Activated CD4-positive, alpha-beta T cell treated with anti-CD3 and anti-CD28 coated beads for 1 hour (primary cell): ENCODE data around the gene SLC15A1.
"Not testable (repeated sequence)": the region's sequence is repeated elsewhere in the genome, so short reads cannot be mapped to it uniquely, and the experiment has no call there.

Experiments used
- DNase-seq: peaks from one replicate; pipeline ENCODE4 v3.0.0-alpha.2; 2020

Gene SLC15A1

DNA sequence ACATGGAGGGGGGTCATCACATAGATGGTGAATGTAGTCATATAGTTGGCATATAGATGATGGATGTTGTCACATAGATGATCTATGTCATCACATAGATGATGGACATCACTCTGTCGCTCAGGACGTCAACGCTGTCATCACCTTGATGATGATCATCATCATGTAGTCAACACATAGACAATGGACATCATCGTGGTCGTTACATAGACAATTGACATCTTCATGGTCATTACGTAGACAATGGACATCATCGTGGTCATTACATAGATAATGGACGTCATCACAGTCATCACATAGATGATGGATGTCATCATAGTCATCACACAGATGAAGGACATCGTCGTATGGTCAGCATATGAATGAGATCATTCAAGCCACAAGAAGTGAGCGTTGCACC is 28.6 kb upstream of the SLC15A1 start:
- no peak for DNase-seq

DNA sequence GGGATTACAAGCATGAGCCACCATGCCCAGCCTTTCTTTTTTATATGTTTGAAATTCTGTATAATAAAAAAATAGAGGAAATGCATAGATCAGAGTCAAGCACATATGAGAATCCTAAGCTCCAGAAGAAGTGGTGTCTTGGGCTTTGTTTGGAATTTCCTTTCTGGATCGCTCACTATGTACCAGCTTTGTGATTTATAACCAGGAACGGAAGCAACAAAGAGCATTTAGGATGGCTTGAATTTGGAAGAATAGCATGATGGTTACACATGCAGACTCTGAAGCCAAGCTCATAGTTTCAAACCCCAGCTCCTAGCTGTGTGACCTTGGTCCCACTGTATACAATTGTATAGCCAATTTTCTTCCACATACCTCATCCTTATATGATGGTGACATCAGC is 28.0 kb upstream of the SLC15A1 start:
- no peak for DNase-seq

DNA sequence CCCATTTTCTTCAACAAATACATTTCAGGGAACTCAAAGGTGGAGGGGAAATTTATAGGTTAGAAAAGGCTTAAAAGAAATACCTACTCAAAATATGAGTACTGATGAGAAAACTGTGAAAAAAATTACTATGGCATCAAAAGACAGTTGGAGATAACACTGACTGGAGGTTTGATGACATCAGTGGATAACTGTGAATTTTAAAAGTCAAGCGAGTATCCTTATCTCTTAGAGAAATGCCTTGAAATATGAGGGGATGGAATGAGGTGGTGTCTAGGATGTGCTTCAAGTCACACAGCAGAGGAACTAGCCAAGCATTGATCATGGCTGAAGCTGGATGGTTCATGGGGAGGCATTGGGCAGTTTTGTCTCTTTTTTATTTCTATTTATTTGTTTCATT is 27.2 kb upstream of the SLC15A1 start:
- no peak for DNase-seq

DNA sequence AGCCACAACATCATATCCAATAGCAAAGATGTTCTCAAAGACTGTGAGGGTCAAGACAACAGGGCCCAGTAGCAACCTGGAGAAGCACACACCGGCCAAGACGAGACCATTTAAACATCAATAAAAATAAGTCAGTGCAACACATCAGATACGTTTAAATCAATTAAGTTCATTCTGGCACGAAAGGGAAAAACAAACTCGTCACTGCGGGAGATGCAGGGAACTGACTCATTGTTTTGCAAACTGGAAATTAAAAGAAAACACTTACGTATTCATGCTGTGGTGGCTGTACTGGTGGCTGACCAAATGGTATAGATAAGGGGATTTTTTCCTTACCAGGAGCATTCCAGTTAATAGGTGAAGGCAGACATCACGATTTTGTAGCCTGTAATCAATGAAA is 26.3 kb upstream of the SLC15A1 start:
- DNase-seq, result no peak

DNA sequence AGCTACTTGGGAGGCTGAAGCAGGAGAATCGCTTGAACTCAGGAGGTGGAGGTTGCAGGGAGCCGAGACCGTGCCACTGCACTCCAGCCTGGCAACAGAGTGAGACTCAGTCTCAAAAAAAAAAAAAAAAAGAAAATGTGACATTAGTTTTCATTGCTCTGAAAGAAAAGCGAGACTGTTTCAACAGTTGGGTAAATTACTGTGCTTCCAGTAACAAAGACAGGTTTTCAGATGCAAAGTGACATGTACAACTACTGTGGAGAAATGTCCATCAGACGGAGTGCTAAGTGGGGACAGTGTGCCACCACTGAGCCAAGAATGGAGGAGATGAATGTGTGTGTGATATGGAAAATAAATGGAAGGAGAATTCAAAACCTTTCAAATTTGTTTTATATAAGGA is 24.2 kb upstream of the SLC15A1 start:
- no peak for DNase-seq

DNA sequence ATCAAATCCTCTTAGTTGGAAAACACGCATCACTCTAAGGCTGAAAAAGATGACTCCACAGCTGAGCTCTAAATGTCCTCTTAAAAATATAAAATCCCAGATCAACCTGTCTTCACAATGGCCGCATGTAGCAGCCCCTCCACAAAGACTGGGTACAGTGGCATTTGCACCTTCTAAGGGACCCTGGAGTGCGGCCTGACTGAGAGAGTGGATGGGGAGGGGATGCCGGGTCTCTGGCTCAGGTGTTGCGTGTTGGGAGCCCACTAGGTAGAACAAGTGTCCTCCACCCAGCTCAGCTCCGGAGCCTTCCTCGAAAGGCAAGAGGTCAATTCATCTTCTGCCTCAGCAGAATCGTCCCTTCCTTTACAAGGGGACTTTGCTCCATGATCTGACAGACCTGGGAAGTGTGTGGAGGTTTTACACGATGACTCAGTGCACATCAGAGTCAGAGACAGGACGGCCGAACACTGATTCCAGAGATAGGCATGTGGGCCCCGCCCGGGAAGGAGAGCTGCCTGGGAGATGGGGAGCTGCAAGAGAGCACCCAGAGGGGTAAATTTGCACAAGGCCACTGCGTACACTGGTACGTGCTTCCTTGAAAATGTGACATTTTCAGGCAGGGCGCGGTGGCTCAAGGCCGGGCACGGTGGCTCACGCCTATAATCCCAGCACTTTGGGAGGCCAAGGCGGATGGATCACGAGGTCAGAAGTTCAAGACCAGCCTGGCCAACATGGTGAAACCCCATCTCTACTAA is 23.5 kb upstream of the SLC15A1 start:
- no peak for DNase-seq

DNA sequence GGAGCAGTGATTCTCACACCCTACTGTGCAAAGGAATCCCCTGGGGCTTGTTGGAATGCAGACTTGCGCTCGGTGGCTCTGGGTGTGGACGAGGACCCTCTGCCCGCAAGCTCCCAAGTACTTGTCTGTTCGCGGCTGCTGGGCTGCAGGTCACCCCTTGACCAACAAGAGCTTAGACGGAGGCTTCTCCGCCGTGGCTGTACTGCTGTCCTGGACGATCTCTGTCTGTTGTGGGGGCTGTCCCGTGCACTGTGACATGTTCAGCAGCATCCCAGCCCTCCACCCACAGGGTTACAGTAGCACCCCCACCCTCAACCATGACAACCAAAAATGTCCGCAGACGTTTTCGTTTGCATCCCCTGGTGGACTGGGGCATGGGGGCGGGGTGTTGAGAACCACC is 22.9 kb upstream of the SLC15A1 start:
- no peak for DNase-seq

DNA sequence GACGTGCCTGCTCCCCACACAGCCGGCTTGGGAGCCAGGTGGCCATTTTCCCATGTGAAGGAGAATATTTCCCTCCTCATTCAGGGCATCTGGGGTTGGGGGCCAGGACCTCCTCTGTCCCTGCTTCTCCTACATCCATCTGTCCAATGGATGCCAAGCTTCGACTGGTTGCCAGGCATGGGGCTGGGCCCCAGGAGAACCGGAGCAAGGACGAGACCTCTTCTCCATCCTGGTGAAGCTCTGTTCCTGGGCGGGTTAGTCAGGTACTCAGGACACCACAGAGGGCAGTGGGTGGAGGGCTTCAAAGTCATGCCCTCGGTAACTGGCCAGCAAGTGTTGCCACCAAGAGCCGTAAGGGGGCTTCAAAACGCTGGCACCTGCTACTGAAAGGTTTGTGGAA is 22.3 kb upstream of the SLC15A1 start:
- DNase-seq, result no peak

DNA sequence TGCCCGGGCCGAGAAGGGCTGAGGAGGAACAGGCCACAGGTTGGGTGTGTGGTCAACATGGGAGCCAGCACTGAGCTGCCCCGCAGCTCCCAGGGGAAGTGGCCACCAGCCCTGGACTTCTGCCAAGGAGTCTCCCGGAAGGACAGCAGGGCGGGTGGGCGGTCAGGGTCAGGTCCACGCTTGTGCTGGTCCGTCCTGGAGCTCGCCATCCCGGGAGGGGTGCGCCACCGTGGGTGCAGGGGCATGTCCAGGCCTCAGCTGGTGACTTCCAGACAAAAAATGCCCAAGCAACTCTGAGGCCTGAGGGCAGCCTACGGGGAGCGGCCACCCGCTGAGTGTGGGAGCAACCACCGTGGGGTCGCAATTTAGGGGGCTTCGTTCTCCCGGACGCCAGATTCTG is 21.4 kb upstream of the SLC15A1 start:
- DNase-seq, result no peak

DNA sequence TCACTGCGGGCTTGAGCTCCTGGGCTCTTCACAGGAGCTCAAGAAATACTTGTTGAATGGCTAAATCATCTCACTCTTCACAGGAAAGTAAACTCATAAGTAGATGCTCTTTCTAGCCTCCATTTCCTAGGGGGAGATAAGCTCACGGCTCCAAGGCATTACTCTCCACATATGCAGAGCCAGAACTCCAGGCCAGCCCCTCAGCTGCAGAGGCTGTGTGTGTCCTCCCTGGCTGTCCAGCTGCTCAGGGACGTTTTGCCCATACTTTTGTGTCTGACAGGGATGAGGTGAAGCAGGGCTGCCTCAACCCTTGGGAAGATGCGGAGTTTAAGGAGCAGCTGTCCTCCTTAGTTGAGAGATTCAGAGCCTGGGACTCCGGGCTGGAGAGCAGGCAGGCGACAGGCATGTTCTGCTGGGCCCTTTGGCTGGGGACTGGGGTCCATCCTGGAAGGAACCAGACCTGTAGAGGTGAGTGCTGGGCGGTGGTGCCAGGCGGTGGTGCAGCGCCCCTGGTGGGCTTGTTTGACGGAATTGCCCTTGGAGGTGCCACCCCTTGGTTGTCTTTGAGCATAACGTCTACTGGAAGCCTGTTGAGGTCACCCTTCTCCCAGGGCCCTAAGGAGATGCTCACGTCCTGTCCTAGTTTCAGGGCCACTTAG is 20.5 kb upstream of the SLC15A1 start:
- DNase-seq, result no peak

DNA sequence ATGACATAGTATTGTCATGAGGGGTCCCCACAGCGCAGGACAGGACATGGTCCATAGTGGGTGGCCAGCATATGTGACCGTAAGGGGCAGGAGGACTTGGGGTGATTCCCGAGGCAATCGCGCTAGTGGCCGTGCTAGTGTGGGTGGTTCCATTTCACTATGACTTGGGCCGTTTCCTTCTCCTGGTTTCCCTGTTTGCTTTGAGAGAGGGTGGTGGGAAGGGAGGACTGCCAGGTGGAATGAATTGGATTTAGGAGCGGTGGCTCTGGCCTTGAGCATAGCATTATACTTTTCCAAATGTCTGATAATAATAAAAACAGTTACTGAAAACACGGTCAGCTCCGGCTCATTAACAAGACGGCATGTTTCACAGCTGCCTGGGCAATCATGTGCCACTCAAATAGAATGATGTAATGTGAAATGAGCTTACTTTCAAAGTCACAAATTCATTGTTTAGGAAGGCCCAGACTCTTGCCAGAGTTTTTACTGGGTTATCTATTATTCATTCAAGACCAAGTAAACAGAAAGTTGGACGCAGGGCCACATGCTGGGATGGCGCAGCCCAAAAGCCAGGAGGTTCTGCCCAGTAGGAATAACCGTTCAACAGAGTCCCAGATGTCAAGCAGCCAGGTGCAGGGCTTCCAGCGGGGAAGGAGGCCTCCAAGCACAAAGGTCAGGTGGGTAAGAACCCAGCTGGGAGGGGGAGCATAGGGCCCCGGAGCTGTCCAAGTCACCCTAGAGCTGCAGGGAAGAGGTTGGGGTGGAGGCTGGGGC is 19.6 kb upstream of the SLC15A1 start:
- DNase-seq, result no peak

DNA sequence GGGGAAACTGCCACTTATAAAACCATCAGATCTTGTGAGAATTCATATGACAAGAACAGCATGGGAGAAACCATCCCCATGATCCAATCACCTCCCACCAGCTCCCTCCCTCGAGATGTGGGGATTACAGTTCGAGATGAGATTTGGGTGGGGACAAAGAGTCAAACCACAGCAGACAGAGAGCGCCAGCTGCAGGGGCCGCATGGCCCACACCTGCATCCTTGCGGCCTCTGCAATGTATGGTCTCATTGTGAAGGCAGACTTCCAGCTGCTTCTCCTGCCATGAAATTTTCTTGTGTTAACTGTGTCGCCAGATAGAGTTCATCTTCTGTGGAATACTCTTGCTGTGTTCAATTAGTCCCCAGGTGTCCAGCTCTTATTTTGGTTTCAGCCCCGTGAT is 17.3 kb upstream of the SLC15A1 start:
- no peak for DNase-seq

DNA sequence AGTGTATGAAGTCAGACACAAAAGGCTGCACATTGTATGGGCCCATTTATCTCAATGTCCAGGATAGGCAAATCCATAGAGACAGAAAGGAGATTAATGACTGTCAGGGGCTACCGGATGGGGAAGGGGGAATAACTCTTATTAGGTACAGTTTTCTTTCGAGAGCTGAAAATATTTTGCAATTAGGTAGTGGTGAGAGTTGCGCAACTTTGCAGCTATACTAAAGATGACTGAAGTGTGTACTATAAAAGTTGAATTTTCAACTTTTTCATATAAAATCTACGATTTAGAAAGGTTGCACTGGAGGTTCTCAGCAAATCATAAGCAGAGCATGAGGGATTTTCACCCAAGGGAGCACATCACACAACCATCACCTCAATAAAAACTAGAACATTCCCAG is 16.1 kb upstream of the SLC15A1 start:
- no peak for DNase-seq

DNA sequence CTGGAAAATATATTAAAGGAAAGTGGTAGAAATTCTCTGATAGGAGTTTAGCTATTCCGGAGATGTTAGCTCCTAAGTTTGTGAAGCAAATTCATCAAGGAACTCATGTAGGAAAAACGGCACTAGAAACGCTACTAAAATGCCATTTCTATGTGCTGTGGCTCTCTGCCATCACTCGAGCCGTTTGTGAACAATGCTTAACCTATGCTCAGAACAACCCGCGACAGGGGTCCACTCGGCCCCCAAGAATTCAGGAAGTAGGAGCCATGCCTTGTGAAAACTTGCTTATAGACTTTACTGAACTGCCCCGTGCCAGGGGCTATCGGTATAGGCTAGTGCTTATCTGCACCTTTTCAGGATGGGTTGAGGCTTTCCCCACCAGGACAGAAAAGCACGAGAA is 14.2 kb upstream of the SLC15A1 start:
- DNase-seq, result no peak

DNA sequence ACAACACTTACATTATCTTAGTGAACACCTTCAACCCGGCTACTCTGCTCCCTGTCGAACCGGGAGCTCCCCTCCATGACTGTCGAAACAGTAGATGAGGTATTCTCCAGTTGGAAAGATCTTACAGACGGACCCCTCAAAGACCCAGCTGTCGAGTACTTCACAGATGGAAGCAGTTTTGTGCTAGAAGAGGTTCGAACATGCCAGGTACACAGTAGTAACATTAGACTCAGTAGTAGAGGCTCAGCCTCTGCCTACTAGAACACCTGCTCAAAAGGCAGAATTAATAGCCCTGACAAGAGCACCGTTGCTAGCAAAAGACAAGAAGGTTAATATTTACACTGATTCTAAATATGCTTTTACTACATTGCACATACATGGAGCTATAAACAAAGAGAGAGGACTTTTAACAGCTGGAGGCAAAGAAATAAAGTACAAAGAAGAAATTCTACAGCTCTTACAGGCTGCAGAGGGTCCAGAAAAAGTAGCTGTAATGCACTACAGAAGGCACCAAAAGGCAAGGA is 13.6 kb upstream of the SLC15A1 start:
- DNase-seq, result no peak

DNA sequence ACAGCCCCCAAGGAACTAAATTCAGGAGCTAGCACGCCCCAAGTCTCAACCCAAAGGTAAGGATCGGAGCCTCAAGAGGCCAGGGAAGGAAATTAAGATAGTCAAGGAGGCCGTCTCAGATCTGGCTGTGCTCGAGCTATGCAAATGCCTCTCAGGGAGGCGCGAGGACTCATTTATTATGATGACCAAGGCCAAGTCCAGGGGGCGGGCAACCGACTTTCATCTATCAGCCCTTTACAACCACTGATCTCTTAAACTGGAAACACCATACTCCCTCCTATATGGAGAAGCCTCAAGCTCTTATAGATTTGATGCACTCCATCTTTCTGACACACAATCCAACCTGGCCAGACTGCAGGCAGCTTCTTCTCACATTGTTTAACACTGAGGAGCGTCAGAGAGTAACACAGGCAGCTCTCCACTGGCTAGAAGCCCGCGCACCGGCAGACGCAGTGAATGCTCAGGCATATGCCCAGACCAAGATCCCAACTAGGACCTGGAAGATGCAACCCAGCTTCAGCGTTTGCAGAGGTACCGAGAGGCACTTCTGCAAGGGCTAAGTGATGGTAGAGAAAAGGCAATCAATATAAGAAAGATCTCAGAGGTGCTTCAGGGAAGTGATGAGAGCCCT is 9.6 kb upstream of the SLC15A1 start:
- no peak for DNase-seq

DNA sequence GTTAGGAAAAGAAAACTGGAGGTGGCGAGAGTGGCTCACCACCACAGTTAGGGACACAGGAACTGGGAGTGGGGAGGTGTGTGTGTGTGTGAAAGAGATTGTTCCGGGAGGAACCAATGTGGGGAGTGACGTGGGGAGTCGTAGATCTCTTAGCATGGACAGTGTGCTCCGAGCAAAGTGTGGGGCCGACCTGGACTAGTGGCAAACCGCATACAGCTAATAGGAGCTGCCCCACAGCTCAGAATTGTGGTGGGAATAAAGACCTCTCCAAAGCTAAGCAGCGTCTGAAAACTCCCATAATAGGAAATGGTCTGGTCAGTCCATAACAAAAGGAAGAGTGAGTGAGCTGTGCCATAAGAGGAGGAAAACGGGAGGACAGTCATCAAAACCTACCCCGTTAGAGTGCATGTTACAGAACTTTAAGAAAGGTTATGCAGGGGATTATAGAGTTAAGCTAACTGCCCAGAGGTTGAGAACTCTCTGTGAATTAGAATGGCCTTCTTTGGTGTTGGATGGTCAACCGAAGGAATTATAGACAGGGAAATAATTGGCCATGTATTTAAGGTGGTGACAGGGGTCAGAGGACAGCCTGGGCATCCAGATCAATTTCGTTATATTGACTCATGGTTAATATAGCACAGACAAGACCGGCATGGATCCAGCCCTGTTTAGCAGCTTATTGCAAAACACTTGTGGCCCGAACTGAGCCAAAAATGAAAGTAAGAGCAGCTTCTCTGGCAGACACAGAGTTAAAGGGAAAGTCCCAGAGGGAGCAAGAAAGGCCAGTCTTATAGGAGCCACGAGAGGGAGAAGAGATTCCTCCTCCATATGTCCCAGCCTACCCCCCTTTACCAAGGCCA is 8.9 kb upstream of the SLC15A1 start:
- no peak for DNase-seq

DNA sequence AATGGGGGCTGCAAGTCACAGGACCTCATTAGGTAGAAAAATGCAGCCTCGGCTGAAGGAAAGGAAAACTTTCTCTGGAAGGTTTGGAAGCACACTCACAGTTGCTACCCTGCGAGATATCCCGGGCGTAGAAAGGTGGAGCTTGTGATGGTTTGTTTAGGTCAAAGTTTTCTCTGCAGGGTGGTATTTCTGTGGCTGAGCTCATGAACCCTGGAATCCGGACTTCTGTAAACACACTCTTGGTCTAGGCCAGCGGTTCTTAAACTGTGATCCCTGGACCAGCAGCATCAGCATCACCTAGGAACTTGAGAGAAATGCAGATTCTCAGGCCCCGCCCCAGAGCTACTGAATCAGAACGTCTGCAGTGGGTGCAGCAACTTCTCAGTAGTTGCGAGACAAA is 3.3 kb upstream of the SLC15A1 start:
- no peak for DNase-seq

DNA sequence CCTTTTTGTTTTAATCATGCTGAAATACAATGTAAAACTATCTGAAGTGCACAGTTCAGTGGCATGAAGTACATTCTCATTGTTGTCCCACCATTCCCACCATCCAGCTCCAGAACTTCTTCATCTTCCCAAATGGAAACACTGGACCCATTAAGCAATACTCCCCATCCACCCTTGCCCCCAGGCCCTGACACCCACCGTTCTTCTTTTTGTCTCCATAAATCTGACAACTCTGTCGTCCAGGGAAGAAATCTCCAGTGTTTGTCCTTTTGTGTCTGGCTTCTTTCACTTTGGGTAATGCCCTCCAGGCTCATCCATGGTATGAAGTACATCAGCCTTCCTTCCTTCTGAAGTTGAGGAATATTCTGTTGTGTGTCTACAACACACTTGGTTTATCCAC is 2.6 kb upstream of the SLC15A1 start:
- DNase-seq, result no peak

DNA sequence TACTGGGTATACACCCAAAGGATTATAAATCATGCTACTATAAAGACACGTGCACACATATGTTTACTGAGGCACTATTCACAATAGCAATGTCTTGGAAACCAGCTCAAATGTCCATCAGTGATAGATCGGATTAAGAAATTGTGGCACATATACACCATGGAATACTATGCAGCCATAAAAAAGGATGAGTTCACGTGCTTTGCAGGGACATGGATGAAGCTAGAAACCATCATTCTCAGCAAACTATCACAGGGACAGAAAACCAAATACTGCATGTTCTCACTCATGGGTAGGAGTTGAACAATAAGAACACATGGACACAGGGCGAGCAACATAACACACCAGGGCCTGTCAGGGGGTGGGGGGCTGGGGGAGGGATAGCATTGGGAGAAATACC is 2.0 kb upstream of the SLC15A1 start:
- not testable (repeated sequence) for DNase-seq

DNA sequence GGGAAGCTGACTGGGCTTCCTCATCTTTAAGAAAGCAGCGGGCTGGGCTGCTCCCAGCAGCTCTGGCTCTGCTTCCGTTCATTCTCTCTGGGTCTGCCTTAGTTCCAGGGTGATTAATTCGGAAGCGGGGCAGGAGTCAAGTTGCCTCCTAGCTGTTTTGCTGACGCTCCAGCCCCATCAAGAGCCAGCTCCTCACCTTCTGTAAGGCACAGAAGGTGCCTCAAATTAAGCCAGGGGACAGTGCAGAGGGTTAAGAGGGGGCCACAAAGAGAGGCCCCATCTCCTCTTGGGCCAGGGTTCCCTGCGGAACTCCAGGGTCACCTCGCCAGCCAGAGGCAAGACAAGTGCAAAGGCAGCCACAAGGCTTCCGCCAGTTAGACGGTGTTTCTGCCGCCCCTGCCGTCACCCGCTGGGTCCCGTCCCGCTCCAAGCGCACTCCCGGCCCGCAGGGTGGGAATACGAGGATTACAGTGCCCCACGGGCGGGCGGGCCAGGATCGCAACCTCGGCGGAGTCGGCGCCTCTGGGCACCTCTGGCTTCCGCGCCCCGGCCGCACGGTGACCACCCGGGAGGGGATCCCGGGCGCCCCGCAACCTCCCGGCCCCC is 508 bp downstream of the SLC15A1 start:
- no peak for DNase-seq

DNA sequence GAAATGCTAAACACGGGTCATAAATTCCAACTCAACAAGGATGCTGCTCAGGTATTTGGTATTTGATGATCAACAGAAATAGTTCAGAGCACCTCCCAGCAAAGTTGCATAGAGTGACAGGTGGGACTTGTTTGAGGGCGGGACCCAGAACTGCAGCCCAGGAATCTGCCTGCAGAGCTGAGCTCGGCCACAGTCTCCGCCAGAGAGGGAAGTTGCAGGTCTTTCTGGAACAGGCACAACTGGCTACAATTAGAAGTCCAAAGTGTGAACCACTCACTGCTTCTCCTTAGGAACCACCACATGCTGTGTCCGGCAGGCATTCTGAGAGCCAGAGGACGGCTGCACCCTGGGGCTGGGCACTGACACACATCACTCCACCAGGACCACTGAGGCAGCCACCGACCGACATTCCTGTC is 1.1 kb downstream of the SLC15A1 start:
- no peak for DNase-seq
